Measurements from ENCODE around the gene RPUSD1. TPM values are rescaled to one million over a fixed set of nuclear protein-coding genes. Genes with fewer than 3 reads are reported as not detected.

RPUSD1 gene
- total and polyA plus RNA-seq, 2 of the 13 experiments (the other 11 are each of a cell fraction or from before 2014, with no cell fraction given), result 13.1 to 26.2 TPM

DNA sequence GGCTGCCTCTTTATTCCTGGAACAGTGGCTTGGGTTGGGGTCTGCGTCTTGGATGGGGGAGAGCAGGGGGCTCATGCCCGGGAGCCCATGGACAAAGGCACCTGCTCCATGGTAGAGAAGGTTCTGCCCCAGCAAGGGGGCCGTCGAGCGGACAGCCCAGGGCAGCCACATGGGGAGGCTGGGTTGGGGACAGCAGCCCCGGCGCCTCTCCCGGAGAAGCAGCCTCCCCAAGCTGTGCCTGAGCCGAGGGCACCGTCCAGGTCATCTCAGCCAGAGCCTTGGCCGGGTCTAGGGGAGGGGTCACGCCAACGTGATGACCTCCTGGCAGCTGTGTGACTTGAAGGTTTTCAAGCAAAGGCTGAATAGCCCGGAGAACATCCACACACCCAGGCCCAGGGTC lies 45.2 kb upstream of the RPUSD1 start (continued):
- TF ChIP-seq, protein P1, sequence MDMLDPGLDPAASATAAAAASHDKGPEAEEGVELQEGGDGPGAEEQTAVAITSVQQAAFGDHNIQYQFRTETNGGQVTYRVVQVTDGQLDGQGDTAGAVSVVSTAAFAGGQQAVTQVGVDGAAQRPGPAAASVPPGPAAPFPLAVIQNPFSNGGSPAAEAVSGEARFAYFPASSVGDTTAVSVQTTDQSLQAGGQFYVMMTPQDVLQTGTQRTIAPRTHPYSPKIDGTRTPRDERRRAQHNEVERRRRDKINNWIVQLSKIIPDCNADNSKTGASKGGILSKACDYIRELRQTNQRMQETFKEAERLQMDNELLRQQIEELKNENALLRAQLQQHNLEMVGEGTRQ (IDR thresholded peaks at IDR 0.05; ENCODE audit: low read depth, low read length), result no peak
- TF ChIP-seq, protein P1 (CRISPR knock-in tag; IDR thresholded peaks at IDR 0.05; ENCODE audit: borderline replicate concordance), result no peak
- no peak for TF ChIP-seq ZNF329 (CRISPR knock-in tag; IDR thresholded peaks at IDR 0.05; ENCODE audit: low read depth)
- no peak for TF ChIP-seq NFYC (CRISPR knock-in tag; IDR thresholded peaks at IDR 0.05)
- TF ChIP-seq ISX (CRISPR knock-in tag; conservative IDR thresholded peaks at IDR 0.05), result no peak
- no peak for TF ChIP-seq MEF2D (CRISPR knock-in tag; IDR thresholded peaks at IDR 0.05)
- TF ChIP-seq, protein P2, sequence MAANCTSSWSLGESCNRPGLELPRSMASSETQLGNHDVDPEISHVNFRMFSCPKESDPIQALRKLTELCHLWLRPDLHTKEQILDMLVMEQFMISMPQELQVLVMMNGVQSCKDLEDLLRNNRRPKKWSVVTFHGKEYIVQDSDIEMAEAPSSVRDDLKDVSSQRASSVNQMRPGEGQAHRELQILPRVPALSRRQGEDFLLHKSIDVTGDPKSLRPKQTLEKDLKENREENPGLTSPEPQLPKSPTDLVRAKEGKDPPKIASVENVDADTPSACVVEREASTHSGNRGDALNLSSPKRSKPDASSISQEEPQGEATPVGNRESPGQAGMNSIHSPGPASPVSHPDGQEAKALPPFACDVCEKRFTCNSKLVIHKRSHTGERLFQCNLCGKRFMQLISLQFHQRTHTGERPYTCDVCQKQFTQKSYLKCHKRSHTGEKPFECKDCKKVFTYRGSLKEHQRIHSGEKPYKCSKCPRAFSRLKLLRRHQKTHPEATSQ (CRISPR knock-in tag; IDR thresholded peaks at IDR 0.05; ENCODE audit: borderline replicate concordance), result no peak
- TF ChIP-seq, protein P3, sequence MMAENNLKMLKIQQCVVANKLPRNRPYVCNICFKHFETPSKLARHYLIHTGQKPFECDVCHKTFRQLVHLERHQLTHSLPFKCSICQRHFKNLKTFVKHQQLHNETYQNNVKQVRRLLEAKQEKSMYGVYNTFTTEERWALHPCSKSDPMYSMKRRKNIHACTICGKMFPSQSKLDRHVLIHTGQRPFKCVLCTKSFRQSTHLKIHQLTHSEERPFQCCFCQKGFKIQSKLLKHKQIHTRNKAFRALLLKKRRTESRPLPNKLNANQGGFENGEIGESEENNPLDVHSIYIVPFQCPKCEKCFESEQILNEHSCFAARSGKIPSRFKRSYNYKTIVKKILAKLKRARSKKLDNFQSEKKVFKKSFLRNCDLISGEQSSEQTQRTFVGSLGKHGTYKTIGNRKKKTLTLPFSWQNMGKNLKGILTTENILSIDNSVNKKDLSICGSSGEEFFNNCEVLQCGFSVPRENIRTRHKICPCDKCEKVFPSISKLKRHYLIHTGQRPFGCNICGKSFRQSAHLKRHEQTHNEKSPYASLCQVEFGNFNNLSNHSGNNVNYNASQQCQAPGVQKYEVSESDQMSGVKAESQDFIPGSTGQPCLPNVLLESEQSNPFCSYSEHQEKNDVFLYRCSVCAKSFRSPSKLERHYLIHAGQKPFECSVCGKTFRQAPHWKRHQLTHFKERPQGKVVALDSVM (CRISPR knock-in tag; IDR thresholded peaks at IDR 0.05), result no peak
- no peak for TF ChIP-seq SMYD3 (CRISPR knock-in tag; IDR thresholded peaks at IDR 0.05)
- TF ChIP-seq CEBPG (CRISPR knock-in tag; IDR thresholded peaks at IDR 0.05), result no peak
- no peak for TF ChIP-seq YY1 (IDR thresholded peaks at IDR 0.05; ENCODE audit: insufficient read depth, insufficient replicate concordance, low read depth, low read length)
